ENCODE measurements around the gene SHROOM2.

DNA sequence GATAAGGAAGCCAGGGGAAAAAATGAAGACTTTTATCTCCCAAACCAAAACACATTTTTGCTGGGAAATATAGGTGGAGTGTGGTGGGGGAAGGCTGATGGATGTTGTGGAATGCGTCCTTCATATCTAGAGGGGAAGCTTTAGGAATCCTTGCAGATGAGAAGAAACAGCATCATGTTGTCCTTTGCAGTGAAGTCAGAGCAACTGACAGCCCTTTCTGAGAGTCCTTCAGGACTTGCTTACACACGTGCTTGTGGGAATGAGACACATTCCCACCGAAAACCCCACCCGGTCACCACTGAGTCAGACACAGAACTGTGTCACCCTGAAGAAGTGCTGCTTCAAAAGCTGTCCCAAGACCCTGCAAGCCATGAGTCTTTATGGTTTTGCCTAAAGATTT is 81.5 kb downstream of the SHROOM2 start:
- TF ChIP-seq POLR2A (IDR thresholded peaks at IDR 0.05; ENCODE audit: low read length) (no peak), GATA1 (IDR thresholded peaks at IDR 0.05; ENCODE audit: low read depth, low read length) (no peak)
